Measurements from ENCODE around the gene TBC1D16.

The TBC1D16 gene

GRCh38 chr17:79986411-79987186 is 49.1 kb downstream of the TBC1D16 start:
- TF ChIP-seq CTCF (IDR thresholded peaks at IDR 0.05; ENCODE audit: low read depth, low read length), result no peak
- TF ChIP-seq, protein P1, sequence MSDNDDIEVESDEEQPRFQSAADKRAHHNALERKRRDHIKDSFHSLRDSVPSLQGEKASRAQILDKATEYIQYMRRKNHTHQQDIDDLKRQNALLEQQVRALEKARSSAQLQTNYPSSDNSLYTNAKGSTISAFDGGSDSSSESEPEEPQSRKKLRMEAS (IDR thresholded peaks at IDR 0.05; ENCODE audit: low read depth, low read length), result no peak
- TF ChIP-seq MYC (IDR thresholded peaks at IDR 0.05; ENCODE audit: low read depth, low read length), result no peak
- TF ChIP-seq POLR2A (IDR thresholded peaks at IDR 0.05; ENCODE audit: extremely low read depth, insufficient read length), result no peak
- no peak for DNase-seq (ENCODE audit: low read depth)
- no peak overlapping the region for H3K4me3 ChIP-seq (ENCODE audit: low read depth, low read length)

GRCh38 chr17:79985943-79986391 is 49.7 kb downstream of the TBC1D16 start:
- TF ChIP-seq, protein P1 (IDR thresholded peaks at IDR 0.05; ENCODE audit: low read depth, low read length), result no peak
- TF ChIP-seq CTCF (IDR thresholded peaks at IDR 0.05; ENCODE audit: low read depth, low read length) (no peak), MYC (IDR thresholded peaks at IDR 0.05; ENCODE audit: low read depth, low read length) (no peak), POLR2A (IDR thresholded peaks at IDR 0.05; ENCODE audit: extremely low read depth, insufficient read length) (no peak)
- no peak for DNase-seq (ENCODE audit: low read depth)
- H3K4me3 ChIP-seq (ENCODE audit: low read depth, low read length), result no peak overlapping the region

DNA sequence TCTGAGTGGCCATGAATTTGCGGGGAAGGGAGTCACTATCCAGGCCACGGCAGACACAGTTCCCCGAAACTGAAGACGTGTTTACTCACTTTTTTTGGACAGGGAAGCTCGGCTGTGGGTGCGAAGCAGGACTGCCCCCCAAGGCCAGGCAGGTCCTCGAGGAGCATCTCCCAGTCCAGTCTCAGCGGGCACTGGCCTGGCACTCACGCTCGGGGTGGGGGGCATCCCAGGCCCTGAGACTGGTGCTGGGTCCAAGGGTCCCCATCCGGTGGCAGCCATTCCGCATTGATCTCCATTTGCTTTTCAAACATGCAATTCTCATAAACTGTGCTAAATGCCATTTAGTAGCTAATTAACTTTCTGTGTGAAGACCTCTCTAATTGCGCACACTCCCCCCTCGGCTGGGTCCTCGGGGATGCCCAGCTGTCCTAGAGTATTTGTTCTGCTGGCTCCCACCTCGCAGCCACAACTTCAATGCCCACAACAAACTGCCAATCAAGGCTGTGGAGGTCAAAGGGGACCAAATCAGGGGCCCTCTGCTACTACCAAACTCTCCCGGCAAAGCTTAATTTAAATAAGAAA is 50.2 kb downstream of the TBC1D16 start:
- DNase-seq (ENCODE audit: low read depth), result no peak
- TF ChIP-seq MYC (IDR thresholded peaks at IDR 0.05; ENCODE audit: low read depth, low read length), result no peak
- TF ChIP-seq CTCF (IDR thresholded peaks at IDR 0.05; ENCODE audit: low read depth, low read length), result no peak
- TF ChIP-seq POLR2A (IDR thresholded peaks at IDR 0.05; ENCODE audit: extremely low read depth, insufficient read length), result no peak
- TF ChIP-seq, protein P1 (IDR thresholded peaks at IDR 0.05; ENCODE audit: low read depth, low read length), result no peak
- H3K4me3 ChIP-seq (ENCODE audit: low read depth, low read length), result no peak overlapping the region

DNA sequence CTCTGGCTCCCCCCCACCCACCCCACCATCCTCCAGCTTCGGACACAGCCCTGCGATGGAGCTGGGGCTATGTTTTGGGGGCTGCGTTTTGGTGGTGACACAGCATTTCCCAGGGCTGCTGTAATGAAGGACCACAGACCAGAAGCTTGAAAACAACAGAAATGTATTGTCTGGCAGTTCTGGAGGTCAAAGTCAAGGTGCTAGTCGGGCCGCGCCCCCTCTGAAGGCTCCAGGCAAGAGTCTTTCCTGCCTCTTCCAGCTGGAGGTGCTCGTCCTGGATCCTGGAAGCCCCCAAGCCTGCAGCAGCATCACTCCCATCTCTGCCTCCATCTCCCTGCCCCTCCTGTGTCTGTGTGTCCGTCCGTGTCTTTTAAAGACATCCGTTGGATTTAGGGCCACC is 50.8 kb downstream of the TBC1D16 start:
- TF ChIP-seq CTCF (IDR thresholded peaks at IDR 0.05; ENCODE audit: low read depth, low read length), result no peak
- no peak for TF ChIP-seq MYC (IDR thresholded peaks at IDR 0.05; ENCODE audit: low read depth, low read length)
- TF ChIP-seq, protein P1 (IDR thresholded peaks at IDR 0.05; ENCODE audit: low read depth, low read length), result no peak
- TF ChIP-seq POLR2A (IDR thresholded peaks at IDR 0.05; ENCODE audit: extremely low read depth, insufficient read length), result no peak
- H3K4me3 ChIP-seq (ENCODE audit: low read depth, low read length), result no peak overlapping the region
- DNase-seq (ENCODE audit: low read depth), result no peak

DNA sequence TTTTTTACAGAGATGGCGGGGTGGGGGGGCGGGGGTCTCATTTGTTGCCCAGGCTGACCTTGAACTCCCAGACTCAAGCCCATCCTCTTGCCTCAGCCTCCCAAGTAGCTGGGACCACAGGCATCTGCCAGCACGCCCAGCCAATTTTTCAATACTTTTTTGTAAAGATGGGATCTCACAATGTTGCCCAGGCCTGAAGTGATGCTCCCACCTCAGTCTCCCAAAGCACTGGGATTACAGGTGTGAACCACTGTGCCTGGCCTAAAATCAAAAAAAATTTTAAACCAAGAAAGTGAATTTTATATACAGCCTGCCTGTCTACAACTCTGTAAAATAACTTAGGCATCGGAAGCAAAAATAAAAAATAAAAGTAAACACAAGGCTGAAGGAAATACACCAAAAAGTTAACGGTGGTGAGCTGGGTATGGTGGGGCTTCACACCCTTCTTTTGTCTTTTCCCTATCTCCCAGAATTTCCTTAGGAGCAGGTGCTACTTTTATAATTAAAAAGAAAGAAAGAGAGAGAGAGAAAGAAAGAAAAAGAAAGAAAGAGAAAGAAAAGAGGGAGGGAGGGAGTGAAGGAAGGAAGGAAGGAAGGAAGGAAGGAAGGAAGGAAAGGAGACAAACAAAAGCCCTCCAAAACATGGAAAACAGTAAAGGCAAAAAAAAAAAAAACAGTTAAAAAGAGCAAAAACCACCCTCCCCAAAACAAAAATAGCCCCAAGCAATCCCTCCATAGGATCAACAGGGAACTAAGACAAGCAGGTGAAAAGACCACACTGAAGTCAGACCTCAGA is 51.4 kb downstream of the TBC1D16 start:
- TF ChIP-seq, protein P1 (IDR thresholded peaks at IDR 0.05; ENCODE audit: low read depth, low read length), result no peak
- TF ChIP-seq CTCF (IDR thresholded peaks at IDR 0.05; ENCODE audit: low read depth, low read length) (no peak), MYC (IDR thresholded peaks at IDR 0.05; ENCODE audit: low read depth, low read length) (no peak), POLR2A (IDR thresholded peaks at IDR 0.05; ENCODE audit: extremely low read depth, insufficient read length) (no peak)
- no peak overlapping the region for H3K4me3 ChIP-seq (ENCODE audit: low read depth, low read length)
- DNase-seq (ENCODE audit: low read depth), result no peak
